ENCODE results near the gene ZNF230. TPM values are rescaled to one million over a fixed set of nuclear protein-coding genes. Genes with fewer than 3 reads are reported as not detected.

ZNF230 gene
- 3.7 and 4.0 TPM in 2 replicates for total RNA-seq

DNA sequence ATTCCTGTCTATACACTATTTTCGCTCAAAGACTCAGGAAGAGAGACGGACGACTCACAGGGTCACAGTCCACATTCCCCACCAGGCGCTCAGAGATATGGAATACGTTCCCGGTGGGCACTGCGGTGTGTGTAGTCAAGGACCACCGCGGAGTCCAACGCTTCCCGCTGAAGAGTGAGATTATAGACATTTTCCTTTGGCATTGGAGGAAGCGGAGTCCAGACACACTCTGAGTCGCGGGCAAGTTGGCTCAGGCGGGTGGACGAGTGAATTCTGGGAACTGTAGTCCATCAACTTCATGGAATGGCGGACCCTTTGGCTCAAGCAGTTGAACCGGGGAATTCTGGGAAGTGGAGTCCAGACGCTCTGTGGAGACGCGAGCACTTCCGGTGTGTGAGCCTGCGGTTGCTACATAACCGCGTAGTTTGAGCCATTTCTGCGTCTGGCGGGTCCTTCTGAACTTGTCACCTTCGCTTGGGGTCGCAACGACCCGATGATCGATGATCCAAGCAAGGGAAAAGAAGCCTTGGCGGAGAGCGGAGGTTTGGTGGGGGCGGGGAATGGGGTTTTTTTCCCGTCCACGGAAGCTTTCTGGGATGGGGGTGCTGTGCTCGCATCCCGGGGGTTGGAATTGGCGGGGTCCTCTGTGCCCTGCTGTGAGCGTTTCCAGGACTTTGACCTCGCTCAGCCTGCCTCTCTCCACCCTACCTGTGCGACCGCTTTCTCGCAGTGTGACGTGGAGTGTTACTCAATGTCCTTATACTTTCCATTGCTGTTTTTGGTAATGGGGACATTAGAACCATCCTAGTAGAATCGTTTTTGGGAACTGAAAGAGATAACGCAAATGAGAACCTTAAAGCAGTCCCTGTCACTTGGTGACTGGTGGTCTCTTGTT lies at the start of gene ZNF230:
Gene ZNF230 (plus strand): TSS at position 392 of the 895 bp plus-strand sequence. CDS start 4,122 bp downstream, outside the sequence.

GRCh38 chr19:43983912-43984686 lies 18.7 kb upstream of the ZNF230 start, which contains the start of gene ZNF155:
ZNF155 (plus strand) TSS chr19:43984188; CDS start chr19:43988544, 4,356 bp downstream.

GRCh38 chr19:44025217-44025936 lies 22.6 kb downstream of the ZNF230 start, which contains the start of gene ZNF222:
ZNF222 (plus strand) TSS chr19:44025379; CDS start chr19:44025437, 58 bp downstream.

DNA sequence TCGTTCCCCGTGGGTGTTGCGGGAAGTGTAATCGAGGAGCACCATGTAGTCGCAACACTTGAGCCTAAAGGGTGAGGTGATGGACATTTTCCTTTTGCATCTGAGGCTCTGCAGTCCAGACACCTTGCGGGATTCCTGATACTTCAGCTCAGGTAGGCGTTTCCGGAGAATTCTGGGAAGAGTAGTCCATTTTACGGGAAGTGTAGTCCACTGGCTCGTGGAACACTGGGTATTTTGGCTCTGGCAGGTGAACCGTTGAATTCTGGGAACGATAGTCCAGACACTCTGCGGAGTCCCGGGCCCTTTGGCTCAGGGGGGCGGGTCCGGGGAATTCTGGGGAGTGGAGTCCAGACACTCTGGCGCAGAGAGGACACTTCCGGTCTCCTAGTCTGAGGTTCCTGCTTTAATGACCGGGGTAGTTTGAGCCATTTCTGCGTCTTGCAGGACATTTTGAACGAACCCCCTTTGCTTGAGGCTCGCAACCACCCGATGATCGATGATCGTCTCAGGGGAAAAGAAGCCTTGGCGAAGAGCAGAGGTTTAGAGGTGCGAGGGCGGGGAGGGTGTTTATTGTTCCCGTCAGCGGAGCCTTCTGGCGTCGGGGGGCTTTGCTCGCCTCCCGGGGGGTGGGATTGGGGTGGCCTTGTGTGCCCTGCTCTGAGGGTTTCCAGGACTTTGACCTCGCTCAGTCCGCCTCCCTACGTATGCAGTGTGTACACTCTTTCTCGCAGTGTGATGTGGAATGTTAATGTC lies 49.1 kb downstream of the ZNF230 start, which contains the start of gene ZNF223:
Gene ZNF223 (plus strand): TSS at position 387 of the 753 bp plus-strand sequence. CDS start 3,141 bp downstream, outside the sequence.

Other genes starting within 250 kb of the ZNF230 start
- 9.4 and 12.8 TPM in 2 replicates for gene SMG9, start 248.0 kb upstream of the ZNF230 start, total RNA-seq
- not detected in 2 replicates for gene KCNN4, start 222.0 kb upstream of the ZNF230 start, total RNA-seq
- 0.82 and 0.94 TPM in 2 replicates for gene LYPD5, start 200.5 kb upstream of the ZNF230 start, total RNA-seq
- gene ZNF283, start 175.6 kb upstream of the ZNF230 start, total RNA-seq = 2.7 and 3.7 TPM in 2 replicates
- 2.6 and 3.3 TPM in 2 replicates for gene ZNF404, start 119.0 kb upstream of the ZNF230 start, total RNA-seq
- 5.4 and 7.7 TPM in 2 replicates for gene ZNF45, start 67.7 kb upstream of the ZNF230 start, total RNA-seq
- gene ZNF221, start 51.7 kb upstream of the ZNF230 start, total RNA-seq = 4.3 and 6.3 TPM in 2 replicates
- 5.0 and 6.3 TPM in 2 replicates for gene ZNF155, start 18.8 kb upstream of the ZNF230 start, total RNA-seq
- 0.26 and 2.1 TPM in 2 replicates for gene ZNF222, start 22.4 kb downstream of the ZNF230 start, total RNA-seq
- 1.3 and 8.8 TPM in 2 replicates for gene ZNF223, start 49.1 kb downstream of the ZNF230 start, total RNA-seq
- 1.8 and 1.9 TPM in 2 replicates for gene ZNF284, start 69.2 kb downstream of the ZNF230 start, total RNA-seq
- 7.8 and 8.3 TPM in 2 replicates for gene ZNF224, start 91.4 kb downstream of the ZNF230 start, total RNA-seq
- gene ZNF225, start 110.4 kb downstream of the ZNF230 start, total RNA-seq = 2.4 and 2.8 TPM in 2 replicates
- gene ZNF234, start 138.6 kb downstream of the ZNF230 start, total RNA-seq = 3.9 and 4.0 TPM in 2 replicates
- gene ZNF226, start 162.1 kb downstream of the ZNF230 start, total RNA-seq = 4.0 and 15.2 TPM in 2 replicates
- gene ZNF227, start 209.6 kb downstream of the ZNF230 start, total RNA-seq = 5.1 and 8.1 TPM in 2 replicates

Measured in pericardium fibroblast (primary cell).